AG09309 (cell line): ENCODE results near the gene KRT3.

ENCODE experiments used
- DNase-seq: peaks from one replicate; pipeline ENCODE4 v3.0.0-alpha.2; 2010; ENCODE audit warnings: low read depth
- H3K4me3 ChIP-seq: 2 replicates; pipeline ENCODE4 v1.5.1; 2011; ENCODE audit warnings: mild to moderate bottlenecking, low read depth, low read length, moderate library complexity; ENCODE audit not compliant: control insufficient read depth
- CTCF ChIP-seq: IDR thresholded peaks from 2 replicates; pipeline ENCODE4 v1.5.1; 2011; ENCODE audit warnings: mild to moderate bottlenecking, low read depth, low read length, inconsistent platforms; ENCODE audit not compliant: insufficient read depth, control insufficient read depth; ENCODE audit errors: missing control alignments

KRT3 gene

GRCh38 chr12:52818388-52818787 is 22.5 kb upstream of the KRT3 start:
- no peak for DNase-seq
- TF ChIP-seq CTCF = no peak
- H3K4me3 ChIP-seq = no peak overlapping the region

GRCh38 chr12:52817699-52818238 is 21.9 kb upstream of the KRT3 start:
- no peak for DNase-seq
- TF ChIP-seq CTCF = no peak
- no peak overlapping the region for H3K4me3 ChIP-seq

- no peak for DNase-seq
- H3K4me3 ChIP-seq = no peak overlapping the region
- no peak for TF ChIP-seq CTCF
Observed at GRCh38 chr12:52817003-52817698, 21.2 kb upstream of the KRT3 start.

- DNase-seq = no peak
- no peak overlapping the region for H3K4me3 ChIP-seq
- no peak for TF ChIP-seq CTCF
Observed at GRCh38 chr12:52815676-52816588, 20.0 kb upstream of the KRT3 start.

- no peak overlapping the region for H3K4me3 ChIP-seq
- TF ChIP-seq CTCF = no peak
- no peak for DNase-seq
Observed at GRCh38 chr12:52815161-52815560, 19.2 kb upstream of the KRT3 start.

GRCh38 chr12:52814710-52815155 is 18.8 kb upstream of the KRT3 start:
- TF ChIP-seq CTCF = no peak
- no peak overlapping the region for H3K4me3 ChIP-seq
- no peak for DNase-seq
